Osteoblast (primary cell): ENCODE data around the gene SPDYA. TPM values are rescaled to one million over a fixed set of nuclear protein-coding genes. Genes with fewer than 3 reads are reported as not detected.

Experiments
- DNase-seq: peaks from one replicate; pipeline ENCODE4 v3.0.0; 2011; ENCODE audit warnings: low spot score, mixed read lengths; ENCODE audit not compliant: insufficient read length; ENCODE audit errors: missing footprints
- H2AFZ ChIP-seq: 2 replicates; pipeline ENCODE4 v1.6.0; 2011; ENCODE audit warnings: mild to moderate bottlenecking, low read length
- H3K27ac ChIP-seq: 2 replicates; pipeline ENCODE4 v1.5.1; 2011; ENCODE audit warnings: mild to moderate bottlenecking, low read depth, low read length, moderate library complexity
- H3K27me3 ChIP-seq: 2 replicates; pipeline ENCODE4 v1.6.0; 2012; ENCODE audit warnings: mild to moderate bottlenecking, control low read depth, inconsistent platforms, low read length, moderate library complexity; ENCODE audit not compliant: insufficient read depth
- H3K36me3 ChIP-seq: 2 replicates; pipeline ENCODE4 v1.5.1; 2011; ENCODE audit warnings: mild to moderate bottlenecking, low read length, control low read depth, moderate library complexity; ENCODE audit not compliant: insufficient read depth
- H3K4me1 ChIP-seq: 2 replicates; pipeline ENCODE4 v1.5.1; 2011; ENCODE audit warnings: mild to moderate bottlenecking, low read length, control low read depth, moderate library complexity; ENCODE audit not compliant: insufficient read depth
- H3K4me2 ChIP-seq: 2 replicates; pipeline ENCODE4 v1.6.0; 2011; ENCODE audit warnings: mild to moderate bottlenecking, low read length; ENCODE audit not compliant: insufficient read depth
- H3K4me3 ChIP-seq: fragments of 200-600 bp; sonication (generic); 3 replicates; pipeline ENCODE4 v1.5.1; 2012; ENCODE audit warnings: mild to moderate bottlenecking, low read length, inconsistent platforms; ENCODE audit not compliant: insufficient read depth
- H3K79me2 ChIP-seq: 2 replicates; pipeline ENCODE4 v1.6.0; 2012; ENCODE audit warnings: mild to moderate bottlenecking, low read length, control low read depth, inconsistent platforms; ENCODE audit not compliant: insufficient read depth
- H3K9me3 ChIP-seq: 2 replicates; pipeline ENCODE4 v1.5.1; 2011; ENCODE audit warnings: low read depth, low read length, control low read depth
- H4K20me1 ChIP-seq: 2 replicates; pipeline ENCODE4 v1.6.0; 2012; ENCODE audit warnings: mild to moderate bottlenecking, low read length, control low read depth; ENCODE audit not compliant: insufficient read depth
- CTCF ChIP-seq: IDR thresholded peaks from 2 replicates; pipeline ENCODE4 v1.5.1; 2011; ENCODE audit warnings: mild to moderate bottlenecking, low read depth, low read length, moderate library complexity; ENCODE audit errors: extremely low read depth
- total RNA-seq: library from RNA; depleted of rRNA; stranded (reverse); fragments of >200 nt; gene quantifications from 2 replicates; pipeline ENCODE4 v1.2.3, GENCODE V29; 2012

Gene SPDYA
- total RNA-seq, 1 donor: 0.72 TPM

- Histone ChIP-seq H3K4me1 (no peaks in the 10 kb centered on the region), H3K4me3 (no peak overlapping the region), H3K4me2 (no peak overlapping the region), H3K36me3 (peaks cover 39% of the 10 kb centered on the region), H4K20me1 (peaks cover 40% of the 10 kb centered on the region), H3K9me3 (no peaks in the 10 kb centered on the region), H3K79me2 (peaks cover 93% of the 10 kb centered on the region), H2AFZ (no peak overlapping the region), H3K27me3 (no peaks in the 10 kb centered on the region), H3K27ac (no peak overlapping the region)
- no peak for DNase-seq
- TF ChIP-seq CTCF: no peak
Measured at GRCh38 chr2:28776471-28776870, 34.2 kb upstream of the SPDYA start.

- no peak for DNase-seq
- Histone ChIP-seq H3K4me1 (no peaks in the 10 kb centered on the region), H4K20me1 (peaks cover 24% of the 10 kb centered on the region), H3K9me3 (no peaks in the 10 kb centered on the region), H2AFZ (no peak overlapping the region), H3K79me2 (peaks cover 84% of the 10 kb centered on the region), H3K4me2 (no peak overlapping the region), H3K4me3 (no peak overlapping the region), H3K27me3 (no peaks in the 10 kb centered on the region), H3K27ac (no peak overlapping the region), H3K36me3 (peaks cover 51% of the 10 kb centered on the region)
- TF ChIP-seq CTCF: no peak
Measured at GRCh38 chr2:28778392-28778791, 32.2 kb upstream of the SPDYA start.

- H3K9me3 ChIP-seq: no peaks in the 10 kb centered on the region
- no peak for DNase-seq
- TF ChIP-seq CTCF: no peak
- H3K27me3 ChIP-seq: no peaks in the 10 kb centered on the region
- no peak overlapping the region for H2AFZ ChIP-seq
- no peak overlapping the region for H3K4me2 ChIP-seq
- H3K27ac ChIP-seq: no peak overlapping the region
- H3K79me2 ChIP-seq: peaks cover 78% of the 10 kb centered on the region
- H4K20me1 ChIP-seq: peaks cover 19% of the 10 kb centered on the region
- no peaks in the 10 kb centered on the region for H3K4me1 ChIP-seq
- peaks cover 57% of the 10 kb centered on the region for H3K36me3 ChIP-seq
- H3K4me3 ChIP-seq: no peak overlapping the region
Measured at GRCh38 chr2:28779001-28779400, 31.6 kb upstream of the SPDYA start.

GRCh38 chr2:28780496-28780895 is 30.1 kb upstream of the SPDYA start:
- no peak overlapping the region for H3K4me3 ChIP-seq
- no peaks in the 10 kb centered on the region for H3K9me3 ChIP-seq
- H3K4me2 ChIP-seq: no peak overlapping the region
- no peak overlapping the region for H3K27ac ChIP-seq
- H4K20me1 ChIP-seq: peaks cover 7% of the 10 kb centered on the region
- no peaks in the 10 kb centered on the region for H3K27me3 ChIP-seq
- H2AFZ ChIP-seq: no peak overlapping the region
- DNase-seq: no peak
- no peaks in the 10 kb centered on the region for H3K4me1 ChIP-seq
- peaks cover 63% of the 10 kb centered on the region for H3K79me2 ChIP-seq
- peaks cover 65% of the 10 kb centered on the region for H3K36me3 ChIP-seq
- TF ChIP-seq CTCF: no peak
